ENCODE data around the gene LUC7L3. TPM values are rescaled to one million over a fixed set of nuclear protein-coding genes. Genes with fewer than 3 reads are reported as not detected.

Gene LUC7L3
- total RNA-seq, 1 experiment from 2014 or later: 136 TPM

GRCh38 chr17:50768346-50768761, 49.0 kb downstream of the LUC7L3 start:
- H3K27ac ChIP-seq (ENCODE audit: low read length): no peak overlapping the region
- no peaks in the 10 kb centered on the region for H3K4me1 ChIP-seq (ENCODE audit: control insufficient read depth, insufficient read depth, low read length)
- no peaks in the 10 kb centered on the region for H3K9me3 ChIP-seq (ENCODE audit: control insufficient read depth, insufficient read depth, low read depth, low read length)
- ATAC-seq: 0 out of 2 replicates have a peak, but pooled peaks have one; percentile 5
- POLR2A ChIA-PET: interaction anchor here (0.6 kb wide), 2 partner anchors 37 to 177 kb away, joined by 5 read pairs; no protein-coding TSS in a partner anchor
- intact Hi-C loops (cut with micrococcal nuclease; ENCODE audit: unreplicated experiment): no loop called here
- no peak overlapping the region for H3K4me3 ChIP-seq (ENCODE audit: low read depth in 2 of 2, low read length in 2 of 2)
- in situ Hi-C loops (cut with HindIII; ENCODE audit: low pct_unique_long_range_greater_than_20kb, low sequenced_read_pairs): no loop called here
- no peak for DNase-seq (ENCODE audit: low read depth, low spot score)
- no TSS peak for BruUV-seq (replicated peaks)
- CTCF ChIA-PET: no interaction called here
- TF ChIP-seq POLR2AphosphoS5 (IDR thresholded peaks at IDR 0.05; ENCODE audit: low read depth, low read length) (no peak), TCF7L2 (IDR thresholded peaks at IDR 0.05; ENCODE audit: low read depth, low read length) (no peak), SIN3A (IDR thresholded peaks at IDR 0.05; ENCODE audit: borderline replicate concordance, insufficient read depth, low read depth, low read length) (no peak), REST (IDR thresholded peaks at IDR 0.05; ENCODE audit: insufficient read depth in 1 of 2, low read depth in 2 of 2, low read length in 1 of 2) (no peak)
- TF ChIP-seq, protein P1, sequence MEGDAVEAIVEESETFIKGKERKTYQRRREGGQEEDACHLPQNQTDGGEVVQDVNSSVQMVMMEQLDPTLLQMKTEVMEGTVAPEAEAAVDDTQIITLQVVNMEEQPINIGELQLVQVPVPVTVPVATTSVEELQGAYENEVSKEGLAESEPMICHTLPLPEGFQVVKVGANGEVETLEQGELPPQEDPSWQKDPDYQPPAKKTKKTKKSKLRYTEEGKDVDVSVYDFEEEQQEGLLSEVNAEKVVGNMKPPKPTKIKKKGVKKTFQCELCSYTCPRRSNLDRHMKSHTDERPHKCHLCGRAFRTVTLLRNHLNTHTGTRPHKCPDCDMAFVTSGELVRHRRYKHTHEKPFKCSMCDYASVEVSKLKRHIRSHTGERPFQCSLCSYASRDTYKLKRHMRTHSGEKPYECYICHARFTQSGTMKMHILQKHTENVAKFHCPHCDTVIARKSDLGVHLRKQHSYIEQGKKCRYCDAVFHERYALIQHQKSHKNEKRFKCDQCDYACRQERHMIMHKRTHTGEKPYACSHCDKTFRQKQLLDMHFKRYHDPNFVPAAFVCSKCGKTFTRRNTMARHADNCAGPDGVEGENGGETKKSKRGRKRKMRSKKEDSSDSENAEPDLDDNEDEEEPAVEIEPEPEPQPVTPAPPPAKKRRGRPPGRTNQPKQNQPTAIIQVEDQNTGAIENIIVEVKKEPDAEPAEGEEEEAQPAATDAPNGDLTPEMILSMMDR (IDR thresholded peaks at IDR 0.05): no peak
- H3K27me3 ChIP-seq (ENCODE audit: control insufficient read depth, insufficient read depth, low read length): no peaks in the 10 kb centered on the region
- no peaks in the 10 kb centered on the region for H3K36me3 ChIP-seq (ENCODE audit: control insufficient read depth, insufficient read depth, low read length)

DNA sequence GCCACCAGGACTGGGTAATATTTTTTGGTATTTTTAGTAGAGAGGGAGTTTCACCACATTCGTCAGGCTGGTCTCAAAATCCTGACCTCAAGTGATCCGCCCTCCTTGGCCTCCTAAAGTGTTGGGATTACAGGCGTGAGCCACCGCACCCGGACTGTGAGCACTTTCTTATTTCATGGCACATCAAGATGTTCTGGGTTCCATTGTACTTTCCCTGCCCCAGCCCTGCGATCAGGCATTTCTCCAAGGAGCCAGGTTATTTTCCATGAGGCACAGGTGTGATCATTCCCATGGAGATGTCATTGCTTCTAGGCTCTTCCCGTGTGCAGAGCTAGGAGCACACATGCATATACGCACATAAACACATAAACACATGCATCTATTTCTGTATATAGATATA, 50.5 kb downstream of the LUC7L3 start:
- no peaks in the 10 kb centered on the region for H3K27me3 ChIP-seq (ENCODE audit: control insufficient read depth, insufficient read depth, low read length)
- H3K4me3 ChIP-seq (ENCODE audit: low read depth in 2 of 2, low read length in 2 of 2): no peak overlapping the region
- ChIA-PET POLR2A (no interaction called here), CTCF (interaction anchor here (0.6 kb wide), 2 partner anchors 10 to 14 kb away, joined by 3 to 4 read pairs; no protein-coding TSS in a partner anchor)
- DNase-seq (ENCODE audit: low read depth, low spot score) (no peak), ATAC-seq (no peak)
- BruUV-seq (replicated peaks): no TSS peak
- H3K4me1 ChIP-seq (ENCODE audit: control insufficient read depth, insufficient read depth, low read length): no peaks in the 10 kb centered on the region
- intact Hi-C loops (cut with micrococcal nuclease; ENCODE audit: unreplicated experiment) (no loop called here), in situ Hi-C loops (cut with HindIII; ENCODE audit: low pct_unique_long_range_greater_than_20kb, low sequenced_read_pairs) (no loop called here)
- H3K9me3 ChIP-seq (ENCODE audit: control insufficient read depth, insufficient read depth, low read depth, low read length): no peaks in the 10 kb centered on the region
- H3K36me3 ChIP-seq (ENCODE audit: control insufficient read depth, insufficient read depth, low read length): no peaks in the 10 kb centered on the region
- no peak overlapping the region for H3K27ac ChIP-seq (ENCODE audit: low read length)
- TF ChIP-seq, protein P1 (IDR thresholded peaks at IDR 0.05): no peak
- TF ChIP-seq POLR2AphosphoS5 (IDR thresholded peaks at IDR 0.05; ENCODE audit: low read depth, low read length): no peak
- no peak for TF ChIP-seq TCF7L2 (IDR thresholded peaks at IDR 0.05; ENCODE audit: low read depth, low read length)
- TF ChIP-seq REST (IDR thresholded peaks at IDR 0.05; ENCODE audit: insufficient read depth in 1 of 2, low read depth in 2 of 2, low read length in 1 of 2): no peak

Data from Panc1 (cell line).